OCI-LY1 (cell line): ENCODE results near the gene OR5D18.
"Not testable (repeated sequence)": the region's sequence is repeated elsewhere in the genome, so short reads cannot be mapped to it uniquely, and the experiment has no call there.

Source experiments
- H2AFZ ChIP-seq: fragments of 200-600 bp; sonication (generic), shearing (Covaris generic); 2 replicates; pipeline ENCODE4 v1.6.0; 2014; ENCODE audit warnings: antibody characterized with exemption, mild to moderate bottlenecking, low read length
- H3F3A ChIP-seq: fragments of 200-600 bp; sonication (generic), shearing (Covaris generic); 2 replicates; pipeline ENCODE4 v1.6.0; 2014; ENCODE audit warnings: mild to moderate bottlenecking, antibody characterized with exemption, low read length, moderate library complexity; ENCODE audit not compliant: insufficient read depth
- H3K27ac ChIP-seq: fragments of 200-600 bp; sonication (generic); 2 replicates; pipeline ENCODE4 v1.5.1; 2014; ENCODE audit warnings: low read length, mixed run types, mild to moderate bottlenecking, low read depth; ENCODE audit not compliant: poor library complexity, severe bottlenecking
- H3K27me3 ChIP-seq: fragments of 200-600 bp; sonication (generic); 2 replicates; pipeline ENCODE4 v1.6.0; 2014; ENCODE audit warnings: antibody characterized with exemption, mild to moderate bottlenecking, low read length, moderate library complexity; ENCODE audit not compliant: insufficient read depth
- H3K36me3 ChIP-seq: fragments of 200-600 bp; sonication (generic); 2 replicates; pipeline ENCODE4 v1.6.1; 2014; ENCODE audit warnings: mild to moderate bottlenecking, antibody characterized with exemption, low read length, moderate library complexity, mixed read lengths; ENCODE audit not compliant: insufficient read depth
- H3K4me1 ChIP-seq: fragments of 200-600 bp; sonication (generic); 2 replicates; pipeline ENCODE4 v1.5.1; 2014; ENCODE audit warnings: mild to moderate bottlenecking, low read length, moderate library complexity; ENCODE audit not compliant: insufficient read depth, severe bottlenecking
- H3K4me2 ChIP-seq: fragments of 200-600 bp; sonication (generic), shearing (Covaris generic); 2 replicates; pipeline ENCODE4 v1.6.1; 2014; ENCODE audit warnings: low read length
- H3K4me3 ChIP-seq: fragments of 200-600 bp; sonication (generic); 2 replicates; pipeline ENCODE4 v1.5.1; 2014; ENCODE audit warnings: low read length, low read depth, mild to moderate bottlenecking, mixed read lengths; ENCODE audit not compliant: poor library complexity, severe bottlenecking
- H3K79me2 ChIP-seq: fragments of 200-600 bp; shearing (Covaris generic); 2 replicates; pipeline ENCODE4 v1.6.1; 2016; ENCODE audit warnings: mixed run types, low read length, mixed read lengths; ENCODE audit not compliant: insufficient read depth
- H3K9ac ChIP-seq: fragments of 200-600 bp; sonication (generic), shearing (Covaris generic); 2 replicates; pipeline ENCODE4 v1.6.1; 2014; ENCODE audit warnings: mild to moderate bottlenecking, low read length, mixed read lengths
- H3K9me2 ChIP-seq: fragments of 200-600 bp; sonication (generic), shearing (Covaris generic); 2 replicates; pipeline ENCODE4 v1.6.1; 2014; ENCODE audit warnings: low read depth, mild to moderate bottlenecking, low read length, mixed read lengths
- H3K9me3 ChIP-seq: fragments of 200-600 bp; shearing (Covaris generic); 2 replicates; pipeline ENCODE4 v1.6.1; 2014; ENCODE audit warnings: low read length, mixed read lengths
- H4K20me1 ChIP-seq: fragments of 200-600 bp; sonication (generic), shearing (Covaris generic); 2 replicates; pipeline ENCODE4 v1.6.0; 2016; ENCODE audit warnings: mild to moderate bottlenecking, low read length; ENCODE audit not compliant: insufficient read depth
- EZH2 ChIP-seq: fragments of 200-600 bp; sonication (generic), shearing (Covaris generic); IDR thresholded peaks from 2 replicates; pipeline ENCODE4 v1.8.0; 2017; ENCODE audit warnings: borderline replicate concordance, mixed run types, mild to moderate bottlenecking, antibody characterized with exemption, low read length, moderate library complexity, mixed read lengths
- TF ChIP-seq, protein P1 (sequence below): fragments of 200-600 bp; sonication (generic), shearing (Covaris generic); IDR thresholded peaks from 2 replicates; pipeline ENCODE4 v1.5.1; 2017; ENCODE audit warnings: mild to moderate bottlenecking, antibody characterized with exemption, low read length, moderate library complexity, mixed read lengths

Gene OR5D18

DNA sequence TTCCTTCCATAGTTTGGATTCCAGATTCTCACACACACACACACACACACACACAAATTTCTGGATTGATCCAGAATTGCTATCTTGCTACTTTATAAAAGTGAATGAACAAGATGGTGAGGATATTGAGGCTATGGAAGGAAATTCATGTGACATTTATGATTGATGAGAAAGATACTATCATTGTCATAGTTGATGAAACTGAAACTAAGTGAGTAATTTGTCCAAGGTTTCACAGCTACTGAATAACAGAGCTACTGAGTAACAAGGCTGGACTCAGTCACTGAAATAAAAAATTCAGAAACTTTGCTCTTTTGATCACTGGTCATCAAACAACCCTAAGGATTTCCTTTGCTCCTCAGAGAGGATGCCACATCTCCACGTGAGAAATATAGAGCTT, 35.3 kb downstream of the OR5D18 start:
- Histone ChIP-seq H3K4me1 (no peaks in the 10 kb centered on the region), H3K79me2 (no peaks in the 10 kb centered on the region), H3K27me3 (no peaks in the 10 kb centered on the region), H3K36me3 (no peaks in the 10 kb centered on the region), H4K20me1 (no peaks in the 10 kb centered on the region), H2AFZ (no peak overlapping the region), H3K27ac (no peak overlapping the region), H3K9me3 (no peaks in the 10 kb centered on the region), H3F3A (no peaks in the 10 kb centered on the region), H3K9ac (no peak overlapping the region), H3K9me2 (no peaks in the 10 kb centered on the region), H3K4me3 (no peak overlapping the region), H3K4me2 (no peak overlapping the region)
- TF ChIP-seq EZH2: no peak
- TF ChIP-seq, protein P1, sequence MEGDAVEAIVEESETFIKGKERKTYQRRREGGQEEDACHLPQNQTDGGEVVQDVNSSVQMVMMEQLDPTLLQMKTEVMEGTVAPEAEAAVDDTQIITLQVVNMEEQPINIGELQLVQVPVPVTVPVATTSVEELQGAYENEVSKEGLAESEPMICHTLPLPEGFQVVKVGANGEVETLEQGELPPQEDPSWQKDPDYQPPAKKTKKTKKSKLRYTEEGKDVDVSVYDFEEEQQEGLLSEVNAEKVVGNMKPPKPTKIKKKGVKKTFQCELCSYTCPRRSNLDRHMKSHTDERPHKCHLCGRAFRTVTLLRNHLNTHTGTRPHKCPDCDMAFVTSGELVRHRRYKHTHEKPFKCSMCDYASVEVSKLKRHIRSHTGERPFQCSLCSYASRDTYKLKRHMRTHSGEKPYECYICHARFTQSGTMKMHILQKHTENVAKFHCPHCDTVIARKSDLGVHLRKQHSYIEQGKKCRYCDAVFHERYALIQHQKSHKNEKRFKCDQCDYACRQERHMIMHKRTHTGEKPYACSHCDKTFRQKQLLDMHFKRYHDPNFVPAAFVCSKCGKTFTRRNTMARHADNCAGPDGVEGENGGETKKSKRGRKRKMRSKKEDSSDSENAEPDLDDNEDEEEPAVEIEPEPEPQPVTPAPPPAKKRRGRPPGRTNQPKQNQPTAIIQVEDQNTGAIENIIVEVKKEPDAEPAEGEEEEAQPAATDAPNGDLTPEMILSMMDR: no peak

GRCh38 chr11:55867354-55867753, 47.9 kb downstream of the OR5D18 start:
- not testable (repeated sequence) for H3K27me3 ChIP-seq, H3K27ac ChIP-seq, H3K4me2 ChIP-seq, H2AFZ ChIP-seq, H3K79me2 ChIP-seq, H3K9me2 ChIP-seq, H3K4me1 ChIP-seq, H3K36me3 ChIP-seq, H4K20me1 ChIP-seq, H3F3A ChIP-seq, H3K9ac ChIP-seq, H3K9me3 ChIP-seq, H3K4me3 ChIP-seq
